HepG2 (cell line): ENCODE measurements around the gene TRIAP1. TPM values are rescaled to one million over a fixed set of nuclear protein-coding genes. Genes with fewer than 3 reads are reported as not detected.

Experiments used
- CC2D1A ChIP-seq: sonication (generic); formaldehyde crosslinking; IDR thresholded peaks from 2 replicates; pipeline ENCODE4 v1.8.1; 2023; ENCODE audit warnings: mild to moderate bottlenecking, missing genetic modification reagents
- CEBPZ ChIP-seq: IDR thresholded peaks from 2 replicates; pipeline ENCODE4 v1.6.1; 2012; ENCODE audit warnings: low read length, improper control_type of control experiment
- CENPT ChIP-seq: sonication (generic); formaldehyde crosslinking; IDR thresholded peaks from 2 replicates; pipeline ENCODE4 v1.8.0; 2022; ENCODE audit warnings: low read depth, mild to moderate bottlenecking, moderate library complexity, missing genetic modification reagents
- FOXC1 ChIP-seq: sonication (generic); formaldehyde crosslinking; IDR thresholded peaks from 2 replicates; pipeline ENCODE4 v1.8.0; 2022; ENCODE audit warnings: mild to moderate bottlenecking, missing genetic modification reagents, borderline replicate concordance
- HIVEP1 ChIP-seq: sonication (generic); formaldehyde crosslinking; IDR thresholded peaks from 2 replicates; pipeline ENCODE4 v1.4.0; 2020; ENCODE audit warnings: mild to moderate bottlenecking, missing genetic modification reagents
- MTERF4 ChIP-seq: sonication (generic); formaldehyde crosslinking; IDR thresholded peaks from 2 replicates; pipeline ENCODE4 v1.8.0; 2023; ENCODE audit warnings: mild to moderate bottlenecking, missing genetic modification reagents
- NONO ChIP-seq, 2 experiments: fragments of 450-650 bp in 1 of 2; sonication (generic) in 1 of 2; formaldehyde crosslinking in 1 of 2; IDR thresholded peaks in 1 of 2; conservative IDR thresholded peaks in 1 of 2; 2 replicates each; pipeline versions ENCODE4 v1.6.1 to v1.8.0; 2017 to 2022; ENCODE audit warnings: mild to moderate bottlenecking in 1 of 2, missing genetic modification reagents in 1 of 2, moderate library complexity in 1 of 2
- PTBP1 ChIP-seq: fragments of 200-400 bp; formaldehyde crosslinking; IDR thresholded peaks from 2 replicates; pipeline ENCODE4 v1.6.1; 2018; ENCODE audit warnings: low read length, low read depth; ENCODE audit not compliant: poor library complexity, severe bottlenecking
- RARA ChIP-seq: IDR thresholded peaks from 2 replicates; pipeline ENCODE4 v1.6.1; 2016; ENCODE audit warnings: missing genetic modification reagents, missing compliant biosample characterization
- SMYD3 ChIP-seq: sonication (generic); formaldehyde crosslinking; IDR thresholded peaks from 2 replicates; pipeline ENCODE4 v1.8.1; 2023; ENCODE audit warnings: mild to moderate bottlenecking, missing genetic modification reagents
- ZBTB34 ChIP-seq: sonication (generic); formaldehyde crosslinking; IDR thresholded peaks from 2 replicates; pipeline ENCODE4 v1.8.0; 2022; ENCODE audit warnings: mild to moderate bottlenecking, missing genetic modification reagents
- ZFP41 ChIP-seq: sonication (generic); formaldehyde crosslinking; IDR thresholded peaks from 2 replicates; pipeline ENCODE4 v1.4.0; 2020; ENCODE audit warnings: mild to moderate bottlenecking, missing genetic modification reagents, borderline replicate concordance
- ZNF101 ChIP-seq: sonication (generic); formaldehyde crosslinking; IDR thresholded peaks from 2 replicates; pipeline ENCODE4 v1.4.0; 2020; ENCODE audit warnings: mild to moderate bottlenecking, low read depth, missing genetic modification reagents, borderline replicate concordance
- ZNF280D ChIP-seq: sonication (generic); formaldehyde crosslinking; IDR thresholded peaks from 2 replicates; pipeline ENCODE4 v1.5.1; 2020; ENCODE audit warnings: mild to moderate bottlenecking, missing genetic modification reagents
- ZNF354B ChIP-seq: sonication (generic); formaldehyde crosslinking; IDR thresholded peaks from 2 replicates; pipeline ENCODE4 v1.8.0; 2022; ENCODE audit warnings: mild to moderate bottlenecking, missing genetic modification reagents
- ZNF598 ChIP-seq: sonication (generic); formaldehyde crosslinking; IDR thresholded peaks from 2 replicates; pipeline ENCODE4 v1.5.1; 2020; ENCODE audit warnings: mild to moderate bottlenecking, missing genetic modification reagents, borderline replicate concordance
- ZNF781 ChIP-seq: sonication (generic); formaldehyde crosslinking; IDR thresholded peaks from 2 replicates; pipeline ENCODE4 v1.5.1; 2020; ENCODE audit warnings: borderline replicate concordance, mild to moderate bottlenecking, missing genetic modification reagents; ENCODE audit errors: not compliant biosample characterization
- ZSCAN25 ChIP-seq: sonication (generic); formaldehyde crosslinking; IDR thresholded peaks from 2 replicates; pipeline ENCODE4 v1.8.0; 2022; ENCODE audit warnings: mild to moderate bottlenecking, missing genetic modification reagents
- ZSCAN31 ChIP-seq: sonication (generic); formaldehyde crosslinking; IDR thresholded peaks from 2 replicates; pipeline ENCODE4 v1.5.0; 2020; ENCODE audit warnings: low read depth, mild to moderate bottlenecking, missing genetic modification reagents
- polyA plus RNA-seq, 8 experiments: library from polyadenylated mRNA; depleted of rRNA in 3 of 8; stranded (reverse) in 7 of 8; unstranded in 1 of 8; fragments of >200 nt; fragmentation: Illumina TruSeq in 4 of 8; extraction: Trizol in 4 of 8; gene quantifications; 2 replicates each; pipeline versions ENCODE4 v1.2.1 to v1.2.3, GENCODE V29; 2011 to 2016; ENCODE audit warnings: low read depth in 4 of 8, missing spikeins in 1 of 8, mixed read lengths in 1 of 8; ENCODE audit not compliant: insufficient read depth in 1 of 8
- total RNA-seq, 5 experiments: library from RNA; depleted of rRNA; stranded (reverse); fragments of >200 nt; fragmentation: Illumina TruSeq; extraction: Trizol; gene quantifications; 2 replicates each; pipeline ENCODE4 v1.2.3, GENCODE V29; 2016; ENCODE audit warnings: low read depth in 1 of 5

Gene TRIAP1
- total and polyA plus RNA-seq, 2 of the 13 experiments (the other 11 are each of a cell fraction or from before 2014, with no cell fraction given), result 55.0 to 117 TPM

- 0 out of 2 replicates have a peak, but pooled peaks have one; percentile 42 for TF ChIP-seq ZBTB34 (CRISPR knock-in tag)
- 0 out of 2 replicates have a peak, but pooled peaks have one; percentile 5 for TF ChIP-seq ZNF280D
- TF ChIP-seq ZSCAN25, result peak; percentile 87
- TF ChIP-seq ZFP41 (CRISPR knock-in tag), result peak; percentile 53; the same call in 1 of the 2 replicates
- TF ChIP-seq CEBPZ, result no peak
- no peak for TF ChIP-seq CC2D1A (CRISPR knock-in tag)
- TF ChIP-seq NONO (IDR thresholded peaks at IDR 0.05), result no peak
- peak; percentile 64; the same call in 1 of the 2 replicates for TF ChIP-seq NONO (CRISPR knock-in tag; conservative IDR thresholded peaks at IDR 0.05)
- no peak for TF ChIP-seq CENPT (CRISPR knock-in tag)
- TF ChIP-seq ZNF354B (CRISPR knock-in tag), result 0 out of 2 replicates have a peak, but pooled peaks have one; percentile 13
- TF ChIP-seq ZSCAN31, result peak; percentile 68; the same call in 1 of the 2 replicates
- peak; percentile 66 for TF ChIP-seq RARA
- TF ChIP-seq ZNF101 (CRISPR knock-in tag), result no peak
- peak; percentile 65 for TF ChIP-seq ZNF781 (CRISPR knock-in tag)
- peak; percentile 61; the same call in 1 of the 2 replicates for TF ChIP-seq FOXC1 (CRISPR knock-in tag)
- TF ChIP-seq ZNF598 (CRISPR knock-in tag), result peak; percentile 82; the same call in 1 of the 2 replicates
- no peak for TF ChIP-seq PTBP1
- TF ChIP-seq SMYD3, result 0 out of 2 replicates have a peak, but pooled peaks have one; percentile 77
- TF ChIP-seq MTERF4 (CRISPR knock-in tag), result peak; percentile 63; the same call in 1 of the 2 replicates
- peak; percentile 66 for TF ChIP-seq HIVEP1 (CRISPR knock-in tag)
Measured at GRCh38 chr12:120469450-120470149, 23.4 kb upstream of the TRIAP1 start, which contains the start of gene SRSF9 (continued).
